GM18507 (cell line): ENCODE data around the gene C1QC.

Experiments used
- DNase-seq: peaks from one replicate; pipeline ENCODE4 v3.0.0; 2011; ENCODE audit warnings: low read depth; ENCODE audit not compliant: insufficient read length; ENCODE audit errors: extremely low spot score
- FAIRE-seq: peaks from 2 replicates; lab custom pipeline; 2011; peaks lifted over from hg19 to GRCh38; lab: Jason Lieb, UNC

The C1QC gene

GRCh38 chr1:22616571-22616970, 26.9 kb upstream of the C1QC start:
- DNase-seq (no peak), FAIRE-seq (no peak)

- DNase-seq (no peak), FAIRE-seq (no peak)
These were observed 25.4 kb upstream of the C1QC start for GRCh38 chr1:22618056-22618455.

- FAIRE-seq (no peak), DNase-seq (no peak)
These were observed 24.2 kb upstream of the C1QC start for GRCh38 chr1:22619252-22619651.

- DNase-seq (no peak), FAIRE-seq (no peak)
These were observed 23.6 kb upstream of the C1QC start for GRCh38 chr1:22619798-22620197.

- FAIRE-seq (no peak), DNase-seq (no peak)
These were observed 21.7 kb upstream of the C1QC start for GRCh38 chr1:22621761-22622160.

- FAIRE-seq (no peak), DNase-seq (no peak)
These were observed 18.0 kb upstream of the C1QC start for GRCh38 chr1:22625262-22625925.

GRCh38 chr1:22626237-22627157, 16.9 kb upstream of the C1QC start:
- FAIRE-seq (no peak), DNase-seq (no peak)

GRCh38 chr1:22627331-22627730, 16.1 kb upstream of the C1QC start:
- DNase-seq (no peak), FAIRE-seq (no peak)

- FAIRE-seq = no peak
- no peak for DNase-seq
These were observed 14.6 kb upstream of the C1QC start for GRCh38 chr1:22628698-22629444.

- no peak for FAIRE-seq
- no peak for DNase-seq
These were observed 13.5 kb upstream of the C1QC start for GRCh38 chr1:22629886-22630285.

GRCh38 chr1:22633697-22634463, 9.6 kb upstream of the C1QC start:
- FAIRE-seq (no peak), DNase-seq (no peak)

GRCh38 chr1:22635436-22635835, 8.0 kb upstream of the C1QC start:
- no peak for DNase-seq
- FAIRE-seq = no peak

GRCh38 chr1:22636353-22636752, 7.1 kb upstream of the C1QC start, which contains the start of gene C1QA:
C1QA (plus strand) TSS chr1:22636628; CDS start chr1:22637617, 989 bp downstream.
- DNase-seq (no peak), FAIRE-seq (no peak)

GRCh38 chr1:22636927-22637326, 6.5 kb upstream of the C1QC start:
- no peak for DNase-seq
- no peak for FAIRE-seq

- no peak for FAIRE-seq
- no peak for DNase-seq
These were observed 5.5 kb upstream of the C1QC start for GRCh38 chr1:22637907-22638445.

GRCh38 chr1:22638476-22639234, 4.8 kb upstream of the C1QC start:
- no peak for DNase-seq
- no peak for FAIRE-seq

- FAIRE-seq (no peak), DNase-seq (no peak)
These were observed 4.1 kb upstream of the C1QC start for GRCh38 chr1:22639286-22639685.

GRCh38 chr1:22641247-22641646, 2.2 kb upstream of the C1QC start:
- no peak for FAIRE-seq
- DNase-seq = no peak
